Mononuclear cell (primary cell): Measurements from ENCODE around the gene MPP3. TPM values are rescaled to one million over a fixed set of nuclear protein-coding genes. Genes with fewer than 3 reads are reported as not detected.

Experiments used
- H3K27me3 ChIP-seq: 2 replicates; pipeline ENCODE4 v1.6.0; 2011; ENCODE audit warnings: low read length, control low read depth; ENCODE audit not compliant: insufficient read depth
- H3K4me1 ChIP-seq: 2 replicates; pipeline ENCODE4 v1.5.1; 2011; ENCODE audit warnings: mild to moderate bottlenecking, low read length, control low read depth; ENCODE audit not compliant: insufficient read depth
- H3K4me3 ChIP-seq: 2 replicates; pipeline ENCODE4 v1.5.1; 2011; ENCODE audit warnings: mild to moderate bottlenecking, low read length, moderate library complexity
- H3K9me3 ChIP-seq: 2 replicates; pipeline ENCODE4 v1.5.1; 2011; ENCODE audit warnings: low read depth, mild to moderate bottlenecking, control low read depth, low read length
- total RNA-seq: library from RNA; depleted of rRNA; stranded (reverse); fragments of >200 nt; gene quantifications from one replicate; pipeline ENCODE4 v1.2.3, GENCODE V29; 2012

Gene MPP3
- total RNA-seq, 1 donor = 0.21 TPM

DNA sequence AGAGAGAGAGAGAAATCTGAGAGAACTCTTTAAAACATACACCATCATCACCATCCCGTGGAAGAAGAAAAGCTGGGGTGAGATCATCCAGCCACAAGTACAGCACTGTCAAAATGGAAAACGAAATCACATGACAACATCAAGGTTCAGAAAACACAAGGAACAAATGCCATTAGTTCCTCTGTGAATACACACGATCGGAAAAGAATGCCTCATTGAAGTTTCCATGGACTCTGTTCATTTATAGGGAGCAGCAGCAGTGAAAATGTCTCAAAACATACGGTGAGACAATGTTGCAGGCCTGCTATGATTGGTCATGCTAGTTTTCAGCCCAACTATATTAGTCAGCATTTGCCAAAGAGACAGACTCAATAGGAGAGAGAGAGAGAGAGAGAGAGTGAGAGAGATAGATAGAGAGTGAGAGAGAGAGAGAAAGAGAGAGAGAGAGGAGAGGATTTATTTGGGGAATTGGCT lies 48.3 kb downstream of the MPP3 start:
- H3K9me3 ChIP-seq = no peaks in the 10 kb centered on the region
- H3K4me3 ChIP-seq = no peak overlapping the region
- peaks cover 41% of the 10 kb centered on the region for H3K4me1 ChIP-seq
- H3K27me3 ChIP-seq = peaks cover 3% of the 10 kb centered on the region

- Histone ChIP-seq H3K4me3 (no peak overlapping the region), H3K9me3 (no peaks in the 10 kb centered on the region), H3K27me3 (peaks cover 3% of the 10 kb centered on the region), H3K4me1 (peaks cover 47% of the 10 kb centered on the region)
These were observed 48.9 kb downstream of the MPP3 start for GRCh38 chr17:43784068-43784467.

GRCh38 chr17:43782913-43783680 lies 49.8 kb downstream of the MPP3 start:
- Histone ChIP-seq H3K4me3 (no peak overlapping the region), H3K4me1 (peaks cover 43% of the 10 kb centered on the region), H3K27me3 (peaks cover 3% of the 10 kb centered on the region), H3K9me3 (no peaks in the 10 kb centered on the region)

DNA sequence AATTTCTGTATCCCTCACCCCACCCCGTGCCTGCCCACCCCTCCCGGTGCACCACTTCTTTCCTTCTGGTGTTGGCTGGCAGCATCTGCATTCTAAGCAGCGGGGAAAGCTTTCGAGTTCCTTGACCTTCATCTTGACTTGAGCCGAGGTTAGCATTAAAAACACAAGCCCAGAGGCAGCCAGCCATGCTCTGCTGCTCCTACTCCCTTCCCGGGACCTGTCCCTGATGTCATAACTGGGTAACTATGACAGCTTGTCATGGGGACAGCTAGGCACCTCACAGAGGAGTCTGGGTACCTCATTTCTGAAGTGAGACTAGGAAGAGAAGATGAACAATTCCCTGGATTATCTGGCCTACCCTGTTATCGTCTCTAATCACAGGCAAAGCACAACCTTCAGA lies 52.8 kb downstream of the MPP3 start, which contains the start of gene CFAP97D1:
Gene CFAP97D1 (plus strand): TSS at position 301 of the 400 bp plus-strand sequence. CDS start 28 bp downstream, at position 329.
- peak within 1 kb of the TSS; percentile 76 for H3K4me3 ChIP-seq
- no peaks in the 10 kb centered on the region for H3K9me3 ChIP-seq
- peaks cover 68% of the 10 kb centered on the region for H3K4me1 ChIP-seq
- H3K27me3 ChIP-seq = peaks cover 3% of the 10 kb centered on the region

DNA sequence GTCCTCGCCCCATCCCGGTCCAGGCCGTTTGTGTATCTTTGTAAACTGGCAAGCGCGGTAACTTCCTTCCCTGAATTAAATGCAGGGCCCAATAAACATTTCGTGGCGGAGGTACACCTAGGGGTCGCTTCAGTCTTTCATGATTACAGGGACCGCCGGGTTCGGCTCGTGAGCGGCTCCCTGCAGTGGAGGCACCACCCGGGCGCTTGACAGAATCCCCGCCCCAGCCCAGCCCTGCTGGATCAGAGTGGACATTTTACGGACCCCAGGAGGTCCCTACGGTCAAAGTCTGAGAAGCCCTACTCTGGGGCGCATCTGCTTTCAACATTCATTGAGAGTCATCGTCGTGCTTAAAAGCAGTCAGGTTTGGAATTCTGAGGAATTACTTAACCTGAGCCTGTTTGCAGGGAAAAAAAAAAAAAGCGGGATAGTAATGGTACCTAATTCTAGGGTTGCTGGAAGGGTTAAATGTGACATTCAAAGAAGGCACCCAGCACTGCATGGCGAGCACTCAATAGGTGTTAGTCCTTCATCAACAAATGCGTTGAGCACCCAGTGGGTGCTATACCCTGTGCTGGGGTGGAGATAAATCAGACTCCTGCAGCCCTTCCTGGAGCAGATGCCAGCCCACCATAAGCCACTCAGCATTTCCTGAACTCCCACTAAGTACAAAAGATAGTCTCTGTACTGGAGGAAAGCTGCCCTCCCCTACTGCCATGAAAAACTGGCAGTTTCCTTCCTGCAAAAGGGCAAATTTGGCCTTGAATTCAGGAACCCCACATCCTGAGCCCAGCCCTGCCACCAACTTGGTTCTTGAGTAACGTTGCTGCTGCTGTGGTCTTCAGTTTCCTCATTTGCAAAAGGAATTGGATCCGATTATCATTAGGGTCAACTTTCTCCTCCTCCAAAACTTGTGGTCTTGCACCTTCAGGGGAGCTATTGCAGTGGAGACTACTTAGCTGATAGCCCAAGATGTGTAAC lies 53.5 kb downstream of the MPP3 start:
- Histone ChIP-seq H3K27me3 (peaks cover 3% of the 10 kb centered on the region), H3K4me1 (peaks cover 75% of the 10 kb centered on the region), H3K4me3 (peak overlapping the region; percentile 76), H3K9me3 (no peaks in the 10 kb centered on the region)

GRCh38 chr17:43778337-43779144 lies 54.4 kb downstream of the MPP3 start, which contains the start of gene DUSP3:
DUSP3 (minus strand) TSS chr17:43778977; CDS start chr17:43778924, 53 bp downstream.
- peaks cover 3% of the 10 kb centered on the region for H3K27me3 ChIP-seq
- H3K4me3 ChIP-seq = peak within 1 kb of the TSS; percentile 76
- peaks cover 77% of the 10 kb centered on the region for H3K4me1 ChIP-seq
- no peaks in the 10 kb centered on the region for H3K9me3 ChIP-seq

DNA sequence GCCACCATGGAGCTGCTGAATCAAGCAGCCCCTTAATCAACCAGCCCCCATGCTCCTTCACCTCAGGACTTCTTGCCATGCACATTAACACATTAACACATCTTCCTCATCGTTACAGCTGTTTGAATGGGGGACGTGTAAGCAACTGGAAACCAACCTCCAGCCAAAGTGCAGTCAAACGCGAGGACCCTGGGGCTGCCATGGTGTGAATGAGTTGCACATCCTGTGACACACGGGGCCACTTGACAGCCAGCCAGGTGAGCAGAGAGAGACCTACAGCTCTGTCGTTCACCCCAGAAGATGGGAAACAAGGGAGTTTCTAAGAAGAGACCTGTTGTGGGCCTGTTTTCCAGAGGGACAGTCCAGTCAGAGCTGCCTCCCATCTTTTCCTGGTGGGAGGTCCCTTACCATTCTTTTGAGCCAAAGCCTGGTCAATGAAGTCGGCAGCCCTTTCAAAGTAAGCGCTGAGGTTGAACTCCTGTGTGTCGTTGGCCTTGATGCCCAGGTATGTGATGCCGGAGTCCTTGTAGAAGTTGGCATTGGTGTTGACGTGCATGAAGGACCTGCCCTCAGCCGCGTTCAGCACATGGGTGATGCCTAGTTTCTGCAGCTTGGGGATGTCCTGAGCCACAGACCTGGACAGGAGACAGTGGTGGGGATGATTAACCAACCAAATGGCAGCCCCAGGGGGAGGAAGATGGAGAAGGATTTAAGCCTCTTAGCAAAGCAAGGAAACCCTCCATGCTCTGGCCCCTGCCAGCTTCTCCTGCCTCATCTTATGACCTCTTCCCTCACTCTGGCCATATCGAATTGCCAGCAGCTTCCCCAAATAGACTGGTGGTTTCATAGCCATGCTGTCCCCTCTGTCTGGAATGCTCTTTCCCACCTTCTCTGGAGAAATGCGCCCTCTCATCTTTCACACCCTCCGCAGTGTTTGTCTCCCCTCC lies 58.4 kb downstream of the MPP3 start:
- H3K27me3 ChIP-seq = no peaks in the 10 kb centered on the region
- H3K4me3 ChIP-seq = no peak overlapping the region
- peaks cover 80% of the 10 kb centered on the region for H3K4me1 ChIP-seq

GRCh38 chr17:43772877-43773648 lies 59.9 kb downstream of the MPP3 start:
- peaks cover 87% of the 10 kb centered on the region for H3K4me1 ChIP-seq
- no peaks in the 10 kb centered on the region for H3K9me3 ChIP-seq
- H3K27me3 ChIP-seq = no peaks in the 10 kb centered on the region
- H3K4me3 ChIP-seq = no peak overlapping the region

More for the DNA sequence above, 58.4 kb downstream of the MPP3 start:
- H3K9me3 ChIP-seq = no peaks in the 10 kb centered on the region

- H3K4me1 ChIP-seq = peaks cover 87% of the 10 kb centered on the region
- H3K4me3 ChIP-seq = no peak overlapping the region
- no peaks in the 10 kb centered on the region for H3K9me3 ChIP-seq
- H3K27me3 ChIP-seq = no peaks in the 10 kb centered on the region
These were observed 61.5 kb downstream of the MPP3 start for GRCh38 chr17:43771463-43771862.

GRCh38 chr17:43770957-43771356 lies 62.0 kb downstream of the MPP3 start:
- no peak overlapping the region for H3K4me3 ChIP-seq
- H3K4me1 ChIP-seq = peaks cover 87% of the 10 kb centered on the region
- no peaks in the 10 kb centered on the region for H3K27me3 ChIP-seq
- H3K9me3 ChIP-seq = no peaks in the 10 kb centered on the region

DNA sequence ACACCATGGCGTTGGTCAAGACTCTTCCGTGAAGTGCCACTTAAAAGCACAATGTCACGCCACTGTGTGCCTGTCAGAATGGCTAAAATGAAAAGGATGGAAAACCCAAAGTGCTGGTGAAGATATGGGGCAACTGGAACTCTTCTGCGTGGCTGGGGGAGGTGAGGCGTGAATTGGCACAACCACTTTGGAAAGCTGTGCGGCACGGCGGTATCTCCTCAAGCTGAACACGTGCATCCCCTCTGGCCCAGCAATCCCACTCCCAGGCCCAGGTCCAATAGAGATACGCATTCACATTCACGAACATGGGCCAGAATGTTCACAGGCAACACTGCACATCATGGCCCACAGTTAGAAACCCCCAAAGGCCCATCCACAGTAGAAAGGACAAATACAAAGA lies 63.1 kb downstream of the MPP3 start:
- Histone ChIP-seq H3K4me3 (no peak overlapping the region), H3K27me3 (no peaks in the 10 kb centered on the region), H3K4me1 (peaks cover 84% of the 10 kb centered on the region), H3K9me3 (no peaks in the 10 kb centered on the region)

GRCh38 chr17:43769426-43769825 lies 63.5 kb downstream of the MPP3 start:
- H3K4me1 ChIP-seq = peaks cover 84% of the 10 kb centered on the region
- H3K27me3 ChIP-seq = no peaks in the 10 kb centered on the region
- no peaks in the 10 kb centered on the region for H3K9me3 ChIP-seq
- H3K4me3 ChIP-seq = no peak overlapping the region

DNA sequence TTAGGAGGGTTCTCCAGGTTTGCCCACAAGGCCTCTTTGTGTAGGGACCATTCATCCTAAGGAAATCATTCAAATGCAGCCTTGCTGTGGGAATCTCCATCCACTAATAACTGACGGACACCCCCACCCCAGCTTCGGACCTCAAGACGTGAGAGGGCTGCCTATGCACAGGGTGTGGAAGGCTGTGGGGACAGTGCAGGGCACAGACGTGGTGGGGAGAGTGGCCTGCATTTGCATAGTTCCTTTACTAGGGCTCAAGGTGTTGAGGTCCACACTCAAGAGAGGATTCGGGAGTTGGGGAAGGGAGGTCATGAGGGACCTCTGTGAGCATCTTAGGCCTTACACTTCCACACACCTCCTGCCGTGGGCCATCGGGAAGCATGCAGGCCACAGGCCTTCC lies 64.0 kb downstream of the MPP3 start:
- Histone ChIP-seq H3K4me3 (no peak overlapping the region), H3K4me1 (peaks cover 83% of the 10 kb centered on the region), H3K9me3 (no peaks in the 10 kb centered on the region), H3K27me3 (no peaks in the 10 kb centered on the region)
